Neural cell (in vitro differentiated cells): ENCODE data around the gene SCN8A. TPM values are rescaled to one million over a fixed set of nuclear protein-coding genes. Genes with fewer than 3 reads are reported as not detected.

Experiments
- H2AFZ ChIP-seq: fragments of 200-600, 300-800 bp; sonication (generic), shearing (Covaris generic); 2 replicates; pipeline ENCODE4 v1.6.0; 2014; ENCODE audit warnings: low read depth, mild to moderate bottlenecking, antibody characterized with exemption, low read length, moderate library complexity
- H3F3A ChIP-seq: fragments of 200-600 bp; shearing (Covaris generic); 2 replicates; pipeline ENCODE4 v1.6.1; 2016; ENCODE audit warnings: mild to moderate bottlenecking, moderate library complexity, mixed read lengths, antibody characterized with exemption, low read length; ENCODE audit not compliant: insufficient read depth, poor library complexity, severe bottlenecking
- H3K27ac ChIP-seq: fragments of 200-600, 300-800 bp; sonication (generic), shearing (Covaris generic); 2 replicates; pipeline ENCODE4 v1.5.1; 2014; ENCODE audit warnings: mild to moderate bottlenecking, low read length, moderate library complexity
- H3K27me3 ChIP-seq: fragments of 300-800, 200-600 bp; sonication (generic), shearing (Covaris generic); 2 replicates; pipeline ENCODE4 v1.6.0; 2014; ENCODE audit warnings: mild to moderate bottlenecking, low read depth, low read length, moderate library complexity; ENCODE audit not compliant: insufficient read depth
- H3K36me3 ChIP-seq: fragments of 300-800, 200-600 bp; sonication (generic), shearing (Covaris generic); 2 replicates; pipeline ENCODE4 v1.5.1; 2014; ENCODE audit warnings: mild to moderate bottlenecking, antibody characterized with exemption, low read length, moderate library complexity; ENCODE audit not compliant: insufficient read depth
- H3K4me2 ChIP-seq: fragments of 300-800, 200-600 bp; sonication (generic), shearing (Covaris generic); 2 replicates; pipeline ENCODE4 v1.6.0; 2014; ENCODE audit warnings: mild to moderate bottlenecking, low read length
- H3K4me3 ChIP-seq: fragments of 300-800, 200-600 bp; sonication (generic), shearing (Covaris generic); 2 replicates; pipeline ENCODE4 v1.5.1; 2014; ENCODE audit warnings: mild to moderate bottlenecking, low read length, moderate library complexity
- H3K79me2 ChIP-seq: fragments of 200-600 bp; shearing (Covaris generic); replicated peaks from 2 replicates; pipeline ENCODE4 v1.6.0; 2014; ENCODE audit warnings: mild to moderate bottlenecking, low read length, moderate library complexity; ENCODE audit not compliant: insufficient read depth
- H3K9ac ChIP-seq: fragments of 300-800, 200-600 bp; sonication (generic), shearing (Covaris generic); 2 replicates; pipeline ENCODE4 v1.6.1; 2016; ENCODE audit warnings: mild to moderate bottlenecking, low read length, mixed read lengths
- H3K9me2 ChIP-seq: fragments of 200-600 bp; shearing (Covaris generic); 2 replicates; pipeline ENCODE4 v1.6.1; 2016; ENCODE audit warnings: mild to moderate bottlenecking, low read length, mixed read lengths; ENCODE audit not compliant: insufficient read depth
- H3K9me3 ChIP-seq: fragments of 200-600, 300-800 bp; sonication (generic), shearing (Covaris generic); 2 replicates; pipeline ENCODE4 v1.6.1; 2016; ENCODE audit warnings: mild to moderate bottlenecking, mixed run types, low read length, moderate library complexity, mixed read lengths
- H4K20me1 ChIP-seq: fragments of 200-600 bp; shearing (Covaris generic); 2 replicates; pipeline ENCODE4 v1.6.1; 2016; ENCODE audit warnings: mild to moderate bottlenecking, mixed run types; ENCODE audit not compliant: insufficient read depth
- EP300 ChIP-seq: fragments of 450-650 bp; conservative IDR thresholded peaks from 2 replicates; pipeline ENCODE4 v1.6.1; 2014; ENCODE audit warnings: antibody characterized with exemption, mild to moderate bottlenecking, moderate library complexity; ENCODE audit not compliant: poor library complexity, severe bottlenecking
- EZH2 ChIP-seq: fragments of 200-600, 300-800 bp; shearing (Covaris generic), sonication (generic); IDR thresholded peaks from 2 replicates; pipeline ENCODE4 v1.6.1; 2014; ENCODE audit warnings: antibody characterized with exemption, low read length, borderline replicate concordance, mild to moderate bottlenecking; ENCODE audit not compliant: insufficient read depth, poor library complexity, severe bottlenecking
- MXI1 ChIP-seq: fragments of 450-650 bp; conservative IDR thresholded peaks from 2 replicates; pipeline ENCODE4 v1.6.1; 2014; ENCODE audit warnings: antibody characterized with exemption, mild to moderate bottlenecking; ENCODE audit not compliant: poor library complexity, severe bottlenecking
- POLR2AphosphoS5 ChIP-seq: IDR thresholded peaks from 2 replicates; pipeline ENCODE4 v1.6.1; 2012
- SMC3 ChIP-seq: fragments of 450-650 bp; conservative IDR thresholded peaks from 2 replicates; pipeline ENCODE4 v1.6.1; 2014; ENCODE audit warnings: antibody characterized with exemption, mild to moderate bottlenecking, moderate library complexity; ENCODE audit not compliant: poor library complexity
- polyA plus RNA-seq: library from polyadenylated mRNA; depleted of rRNA; stranded (reverse); fragments of >200 nt; gene quantifications from 2 replicates; pipeline ENCODE4 v1.2.3, GENCODE V29; 2014
- TF ChIP-seq, protein P1 (sequence below): IDR thresholded peaks from 2 replicates; pipeline ENCODE4 v1.6.1; 2012; ENCODE audit warnings: borderline replicate concordance
- TF ChIP-seq, protein P2 (sequence below): fragments of 450-650 bp; IDR thresholded peaks from 2 replicates; pipeline ENCODE4 v1.5.1; 2014; ENCODE audit warnings: antibody characterized with exemption, mild to moderate bottlenecking, moderate library complexity; ENCODE audit not compliant: poor library complexity, severe bottlenecking

Gene SCN8A
- polyA plus RNA-seq, 1 donor from 2014 or later, result 14.2 TPM

DNA sequence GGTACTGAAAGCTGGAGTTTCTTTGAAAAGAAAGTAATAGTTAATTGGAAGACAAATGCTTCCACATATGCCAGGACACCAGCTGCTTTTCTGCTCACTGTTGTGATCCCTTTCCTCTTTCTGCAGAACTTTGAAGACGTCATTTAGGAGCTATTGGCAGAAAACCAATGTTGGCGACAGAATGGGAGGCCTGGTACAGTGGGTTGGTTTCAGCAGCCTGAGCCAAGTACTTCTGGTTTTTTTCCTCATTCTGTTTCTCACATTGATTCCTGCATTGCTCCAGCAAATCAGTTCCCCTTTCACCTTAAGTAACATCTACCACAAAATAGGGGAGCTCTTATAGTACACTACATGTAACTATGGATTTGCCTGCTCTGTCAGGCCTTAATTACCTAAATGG, 160.6 kb downstream of the SCN8A start:
- Histone ChIP-seq H3K4me2 (no peak overlapping the region), H2AFZ (no peak overlapping the region), H3K9ac (no peak overlapping the region), H3K9me2 (no peaks in the 10 kb centered on the region), H4K20me1 (no peaks in the 10 kb centered on the region), H3K27ac (no peak overlapping the region), H3F3A (no peaks in the 10 kb centered on the region), H3K4me3 (no peak overlapping the region), H3K27me3 (no peaks in the 10 kb centered on the region), H3K79me2 (no peaks in the 10 kb centered on the region), H3K9me3 (no peaks in the 10 kb centered on the region), H3K36me3 (no peaks in the 10 kb centered on the region)
- no peak for TF ChIP-seq EP300
- no peak for TF ChIP-seq MXI1
- no peak for TF ChIP-seq SMC3
- TF ChIP-seq, protein P1, sequence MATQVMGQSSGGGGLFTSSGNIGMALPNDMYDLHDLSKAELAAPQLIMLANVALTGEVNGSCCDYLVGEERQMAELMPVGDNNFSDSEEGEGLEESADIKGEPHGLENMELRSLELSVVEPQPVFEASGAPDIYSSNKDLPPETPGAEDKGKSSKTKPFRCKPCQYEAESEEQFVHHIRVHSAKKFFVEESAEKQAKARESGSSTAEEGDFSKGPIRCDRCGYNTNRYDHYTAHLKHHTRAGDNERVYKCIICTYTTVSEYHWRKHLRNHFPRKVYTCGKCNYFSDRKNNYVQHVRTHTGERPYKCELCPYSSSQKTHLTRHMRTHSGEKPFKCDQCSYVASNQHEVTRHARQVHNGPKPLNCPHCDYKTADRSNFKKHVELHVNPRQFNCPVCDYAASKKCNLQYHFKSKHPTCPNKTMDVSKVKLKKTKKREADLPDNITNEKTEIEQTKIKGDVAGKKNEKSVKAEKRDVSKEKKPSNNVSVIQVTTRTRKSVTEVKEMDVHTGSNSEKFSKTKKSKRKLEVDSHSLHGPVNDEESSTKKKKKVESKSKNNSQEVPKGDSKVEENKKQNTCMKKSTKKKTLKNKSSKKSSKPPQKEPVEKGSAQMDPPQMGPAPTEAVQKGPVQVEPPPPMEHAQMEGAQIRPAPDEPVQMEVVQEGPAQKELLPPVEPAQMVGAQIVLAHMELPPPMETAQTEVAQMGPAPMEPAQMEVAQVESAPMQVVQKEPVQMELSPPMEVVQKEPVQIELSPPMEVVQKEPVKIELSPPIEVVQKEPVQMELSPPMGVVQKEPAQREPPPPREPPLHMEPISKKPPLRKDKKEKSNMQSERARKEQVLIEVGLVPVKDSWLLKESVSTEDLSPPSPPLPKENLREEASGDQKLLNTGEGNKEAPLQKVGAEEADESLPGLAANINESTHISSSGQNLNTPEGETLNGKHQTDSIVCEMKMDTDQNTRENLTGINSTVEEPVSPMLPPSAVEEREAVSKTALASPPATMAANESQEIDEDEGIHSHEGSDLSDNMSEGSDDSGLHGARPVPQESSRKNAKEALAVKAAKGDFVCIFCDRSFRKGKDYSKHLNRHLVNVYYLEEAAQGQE, result no peak
- no peak for TF ChIP-seq EZH2
- TF ChIP-seq, protein P2, sequence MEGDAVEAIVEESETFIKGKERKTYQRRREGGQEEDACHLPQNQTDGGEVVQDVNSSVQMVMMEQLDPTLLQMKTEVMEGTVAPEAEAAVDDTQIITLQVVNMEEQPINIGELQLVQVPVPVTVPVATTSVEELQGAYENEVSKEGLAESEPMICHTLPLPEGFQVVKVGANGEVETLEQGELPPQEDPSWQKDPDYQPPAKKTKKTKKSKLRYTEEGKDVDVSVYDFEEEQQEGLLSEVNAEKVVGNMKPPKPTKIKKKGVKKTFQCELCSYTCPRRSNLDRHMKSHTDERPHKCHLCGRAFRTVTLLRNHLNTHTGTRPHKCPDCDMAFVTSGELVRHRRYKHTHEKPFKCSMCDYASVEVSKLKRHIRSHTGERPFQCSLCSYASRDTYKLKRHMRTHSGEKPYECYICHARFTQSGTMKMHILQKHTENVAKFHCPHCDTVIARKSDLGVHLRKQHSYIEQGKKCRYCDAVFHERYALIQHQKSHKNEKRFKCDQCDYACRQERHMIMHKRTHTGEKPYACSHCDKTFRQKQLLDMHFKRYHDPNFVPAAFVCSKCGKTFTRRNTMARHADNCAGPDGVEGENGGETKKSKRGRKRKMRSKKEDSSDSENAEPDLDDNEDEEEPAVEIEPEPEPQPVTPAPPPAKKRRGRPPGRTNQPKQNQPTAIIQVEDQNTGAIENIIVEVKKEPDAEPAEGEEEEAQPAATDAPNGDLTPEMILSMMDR, result no peak

DNA sequence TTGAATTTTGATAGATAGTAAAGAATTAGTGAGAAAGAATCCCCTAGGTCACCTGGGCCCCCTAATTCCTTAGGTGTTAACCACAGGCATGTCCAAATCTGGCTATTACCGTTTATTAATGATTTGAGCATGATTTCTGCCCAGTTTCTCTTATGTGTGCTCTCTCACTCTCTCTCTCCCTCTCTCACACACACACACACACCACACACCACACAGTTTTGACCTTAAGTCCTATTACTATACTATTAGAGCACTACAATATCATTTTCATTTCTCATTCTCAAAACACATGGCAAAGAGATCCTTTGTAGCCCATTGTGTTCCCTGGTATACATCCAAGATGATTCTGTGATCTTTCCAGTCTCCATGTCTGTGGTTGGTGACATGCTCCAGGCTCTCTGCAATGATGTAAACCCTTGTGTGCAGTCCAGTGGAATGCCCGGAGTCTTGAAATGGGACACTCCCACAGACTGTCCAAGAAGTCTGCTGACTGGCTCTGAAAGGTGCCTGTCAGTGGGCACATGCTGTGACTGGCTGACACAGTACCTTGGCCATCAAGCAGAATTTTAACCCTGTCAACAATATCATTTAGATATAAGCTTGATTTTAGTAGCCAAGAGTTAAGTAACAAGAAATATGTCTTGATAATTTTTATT, 161.3 kb downstream of the SCN8A start:
- TF ChIP-seq, protein P2, result no peak
- TF ChIP-seq, protein P1, result no peak
- TF ChIP-seq EZH2 (no peak), POLR2AphosphoS5 (no peak)

More for the DNA sequence above, 161.3 kb downstream of the SCN8A start:
- no peak overlapping the region for H3K4me3 ChIP-seq
- no peaks in the 10 kb centered on the region for H4K20me1 ChIP-seq
- H3K36me3 ChIP-seq, result no peaks in the 10 kb centered on the region
- H3K9me3 ChIP-seq, result no peaks in the 10 kb centered on the region
- no peaks in the 10 kb centered on the region for H3K9me2 ChIP-seq
- H2AFZ ChIP-seq, result no peak overlapping the region
- no peaks in the 10 kb centered on the region for H3K79me2 ChIP-seq
- no peaks in the 10 kb centered on the region for H3K27me3 ChIP-seq
- H3F3A ChIP-seq, result no peaks in the 10 kb centered on the region
- H3K9ac ChIP-seq, result no peak overlapping the region
- no peak overlapping the region for H3K4me2 ChIP-seq
- H3K27ac ChIP-seq, result no peak overlapping the region
